HEK293 (cell line): Measurements from ENCODE around the gene DNAH9.

Source experiments
- PBX3 ChIP-seq: sonication (generic); formaldehyde crosslinking; IDR thresholded peaks from 2 replicates; pipeline ENCODE4 v1.8.1; 2022; ENCODE audit warnings: mild to moderate bottlenecking, moderate library complexity, missing genetic modification reagents
- YY1 ChIP-seq: fragments of 450-650 bp; formaldehyde crosslinking; IDR thresholded peaks from 2 replicates; pipeline ENCODE4 v1.5.1; 2018; ENCODE audit warnings: missing biosample characterization, missing genetic modification characterization
- ZNF510 ChIP-seq: fragments of 450-650 bp; formaldehyde crosslinking; IDR thresholded peaks from 2 replicates; pipeline ENCODE4 v1.5.1; 2018; ENCODE audit warnings: mild to moderate bottlenecking, missing genetic modification characterization, missing biosample characterization; ENCODE audit not compliant: insufficient replicate concordance

- TF ChIP-seq PBX3 (CRISPR knock-in tag) (no peak), YY1 (tag by site-specific recombination) (no peak), ZNF510 (tag by site-specific recombination) (no peak)
These were observed 206.9 kb downstream of the DNAH9 start for GRCh38 chr17:11805138-11805537.
